Ishikawa (cell line): ENCODE data around the gene GDPD4.

Experiments
- REST ChIP-seq: IDR thresholded peaks from 2 replicates; pipeline ENCODE4 v1.6.1; 2012; ENCODE audit warnings: low read depth, mild to moderate bottlenecking
- TAF1 ChIP-seq: IDR thresholded peaks from 2 replicates; pipeline ENCODE4 v1.6.1; 2012; ENCODE audit warnings: low read depth, mild to moderate bottlenecking
- YY1 ChIP-seq: IDR thresholded peaks from 2 replicates; pipeline ENCODE4 v1.6.1; 2012; ENCODE audit warnings: low read depth
- TF ChIP-seq, protein P1 (sequence below): IDR thresholded peaks from 2 replicates; pipeline ENCODE4 v1.6.1; 2012

GRCh38 chr11:77299528-77299993, 1.9 kb downstream of the GDPD4 start:
- no peak for TF ChIP-seq REST
- TF ChIP-seq, protein P1, sequence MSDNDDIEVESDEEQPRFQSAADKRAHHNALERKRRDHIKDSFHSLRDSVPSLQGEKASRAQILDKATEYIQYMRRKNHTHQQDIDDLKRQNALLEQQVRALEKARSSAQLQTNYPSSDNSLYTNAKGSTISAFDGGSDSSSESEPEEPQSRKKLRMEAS = no peak
- TF ChIP-seq TAF1 = no peak
- TF ChIP-seq YY1 = no peak
